ENCODE measurements around the gene MAJIN.

DNA sequence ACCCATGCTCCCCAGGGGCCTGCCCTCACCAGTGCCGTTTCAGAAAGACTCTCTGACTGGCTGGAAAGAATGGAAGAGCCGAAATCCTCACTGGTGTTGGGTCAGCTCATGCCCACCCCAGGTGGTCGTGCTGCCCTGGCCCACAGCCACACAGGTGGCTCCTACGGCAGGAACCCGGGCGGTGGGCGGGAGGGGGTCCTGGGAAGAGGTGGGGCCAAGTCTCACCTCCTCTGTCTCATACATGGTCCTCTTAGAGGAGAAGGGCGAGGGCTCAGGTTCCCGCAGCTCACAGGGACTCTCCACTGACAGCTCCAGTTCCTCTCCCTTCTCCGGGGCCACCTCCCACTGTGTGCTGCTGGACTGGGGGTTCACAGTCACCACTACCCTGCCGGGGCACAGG, 63.1 kb downstream of the MAJIN start:
- TF ChIP-seq, protein P1, sequence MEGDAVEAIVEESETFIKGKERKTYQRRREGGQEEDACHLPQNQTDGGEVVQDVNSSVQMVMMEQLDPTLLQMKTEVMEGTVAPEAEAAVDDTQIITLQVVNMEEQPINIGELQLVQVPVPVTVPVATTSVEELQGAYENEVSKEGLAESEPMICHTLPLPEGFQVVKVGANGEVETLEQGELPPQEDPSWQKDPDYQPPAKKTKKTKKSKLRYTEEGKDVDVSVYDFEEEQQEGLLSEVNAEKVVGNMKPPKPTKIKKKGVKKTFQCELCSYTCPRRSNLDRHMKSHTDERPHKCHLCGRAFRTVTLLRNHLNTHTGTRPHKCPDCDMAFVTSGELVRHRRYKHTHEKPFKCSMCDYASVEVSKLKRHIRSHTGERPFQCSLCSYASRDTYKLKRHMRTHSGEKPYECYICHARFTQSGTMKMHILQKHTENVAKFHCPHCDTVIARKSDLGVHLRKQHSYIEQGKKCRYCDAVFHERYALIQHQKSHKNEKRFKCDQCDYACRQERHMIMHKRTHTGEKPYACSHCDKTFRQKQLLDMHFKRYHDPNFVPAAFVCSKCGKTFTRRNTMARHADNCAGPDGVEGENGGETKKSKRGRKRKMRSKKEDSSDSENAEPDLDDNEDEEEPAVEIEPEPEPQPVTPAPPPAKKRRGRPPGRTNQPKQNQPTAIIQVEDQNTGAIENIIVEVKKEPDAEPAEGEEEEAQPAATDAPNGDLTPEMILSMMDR (IDR thresholded peaks at IDR 0.05), result no peak
- TF ChIP-seq POLR2A (IDR thresholded peaks at IDR 0.05) (no peak), POLR2AphosphoS5 (IDR thresholded peaks at IDR 0.05; ENCODE audit: insufficient read depth in 1 of 2, low read depth in 1 of 2) (no peak)
